ENCODE results near the gene IFNA6. TPM values are rescaled to one million over a fixed set of nuclear protein-coding genes. Genes with fewer than 3 reads are reported as not detected.

The IFNA6 gene
- total RNA-seq, 2 experiments from 2014 or later = not detected

- no TSS peak for BruUV-seq (replicated peaks)
- Histone ChIP-seq H3K4me3 (ENCODE audit: low read depth, low read length, poor library complexity, severe bottlenecking) (no peak within 1 kb of the TSS), H4K20me1 (ENCODE audit: insufficient read depth, low read length) (no peaks in the 10 kb centered on the region), H3K9me3 (ENCODE audit: low read length) (no peaks in the 10 kb centered on the region), H3K36me3 (ENCODE audit: insufficient read depth, low read length) (no peaks in the 10 kb centered on the region), H2AFZ (ENCODE audit: low read length) (no peak within 1 kb of the TSS), H3K27ac (ENCODE audit: low read depth, low read length, poor library complexity, severe bottlenecking) (no peak within 1 kb of the TSS), H3K79me2 (ENCODE audit: insufficient read depth, low read depth, low read length) (no peaks in the 10 kb centered on the region), H3K9me2 (ENCODE audit: insufficient read depth, low read length) (no peaks in the 10 kb centered on the region), H3K4me1 (ENCODE audit: insufficient read depth, low read length, poor library complexity, severe bottlenecking) (no peaks in the 10 kb centered on the region), H3K4me2 (ENCODE audit: low read length) (no peak within 1 kb of the TSS)
- TF ChIP-seq EZH2phosphoT487 (IDR thresholded peaks at IDR 0.05; ENCODE audit: borderline replicate concordance, low read depth, low read length) (no peak), CTCF (conservative IDR thresholded peaks at IDR 0.05; ENCODE audit: low read length) (no peak)
- ChIA-PET CTCF (ENCODE audit: unreplicated experiment) (no interaction called here), POLR2A (no interaction called here)
- no peak for DNase-seq (ENCODE audit: low spot score)
- intact Hi-C loops (cut with micrococcal nuclease; ENCODE audit: unreplicated experiment) = no loop called here
Observed at GRCh38 chr9:21305213-21305612, 45.5 kb downstream of the IFNA6 start, which contains the start of gene IFNA5. IFNA5 (minus strand) TSS chr9:21305313; CDS start chr9:21305256, 57 bp downstream.

Other genes starting within 250 kb of the IFNA6 start
- gene IFNW1, start 209.1 kb downstream of the IFNA6 start, total RNA-seq (2014; rRNA removed; shearing (Covaris generic)) = not detected in 2 replicates
- not detected in 2 replicates for gene IFNW1, start 209.1 kb downstream of the IFNA6 start, total RNA-seq (2022)
- not detected in 2 replicates for gene IFNA21, start 184.2 kb downstream of the IFNA6 start, total RNA-seq (2014; rRNA removed; shearing (Covaris generic))
- not detected in 2 replicates for gene IFNA21, start 184.2 kb downstream of the IFNA6 start, total RNA-seq (2022)
- not detected in 2 replicates for gene IFNA4, start 163.3 kb downstream of the IFNA6 start, total RNA-seq (2014; rRNA removed; shearing (Covaris generic))
- not detected in 2 replicates for gene IFNA4, start 163.3 kb downstream of the IFNA6 start, total RNA-seq (2022)
- not detected in 2 replicates for gene IFNA7, start 148.7 kb downstream of the IFNA6 start, total RNA-seq (2014; rRNA removed; shearing (Covaris generic))
- not detected in 2 replicates for gene IFNA7, start 148.7 kb downstream of the IFNA6 start, total RNA-seq (2022)
- gene IFNA10, start 143.7 kb downstream of the IFNA6 start, total RNA-seq (2014; rRNA removed; shearing (Covaris generic)) = not detected in 2 replicates
- not detected in 2 replicates for gene IFNA10, start 143.7 kb downstream of the IFNA6 start, total RNA-seq (2022)
- not detected in 2 replicates for gene IFNA16, start 133.6 kb downstream of the IFNA6 start, total RNA-seq (2014; rRNA removed; shearing (Covaris generic))
- gene IFNA16, start 133.6 kb downstream of the IFNA6 start, total RNA-seq (2022) = not detected in 2 replicates
- not detected in 2 replicates for gene IFNA17, start 122.7 kb downstream of the IFNA6 start, total RNA-seq (2014; rRNA removed; shearing (Covaris generic))
- gene IFNA17, start 122.7 kb downstream of the IFNA6 start, total RNA-seq (2022) = not detected in 2 replicates
- gene IFNA14, start 110.9 kb downstream of the IFNA6 start, total RNA-seq (2014; rRNA removed; shearing (Covaris generic)) = not detected in 2 replicates
- gene IFNA14, start 110.9 kb downstream of the IFNA6 start, total RNA-seq (2022) = not detected in 2 replicates
- not detected in 2 replicates for gene IFNA5, start 45.6 kb downstream of the IFNA6 start, total RNA-seq (2014; rRNA removed; shearing (Covaris generic))
- gene IFNA5, start 45.6 kb downstream of the IFNA6 start, total RNA-seq (2022) = not detected in 2 replicates
- 19.3 and 19.9 TPM in 2 replicates for gene KLHL9, start 15.5 kb downstream of the IFNA6 start, total RNA-seq (2014; rRNA removed; shearing (Covaris generic))
- gene KLHL9, start 15.5 kb downstream of the IFNA6 start, total RNA-seq (2022) = 18.5 and 21.1 TPM in 2 replicates
- not detected in 2 replicates for gene IFNA13, start 17.2 kb upstream of the IFNA6 start, total RNA-seq (2014; rRNA removed; shearing (Covaris generic))
- not detected in 2 replicates for gene IFNA13, start 17.2 kb upstream of the IFNA6 start, total RNA-seq (2022)
- not detected in 2 replicates for gene IFNA2, start 34.5 kb upstream of the IFNA6 start, total RNA-seq (2014; rRNA removed; shearing (Covaris generic))
- gene IFNA2, start 34.5 kb upstream of the IFNA6 start, total RNA-seq (2022) = not detected in 2 replicates
- gene IFNA8, start 58.2 kb upstream of the IFNA6 start, total RNA-seq (2014; rRNA removed; shearing (Covaris generic)) = not detected in 2 replicates
- gene IFNA8, start 58.2 kb upstream of the IFNA6 start, total RNA-seq (2022) = not detected in 2 replicates
- gene IFNA1, start 89.6 kb upstream of the IFNA6 start, total RNA-seq (2014; rRNA removed; shearing (Covaris generic)) = not detected in 2 replicates
- not detected in 2 replicates for gene IFNA1, start 89.6 kb upstream of the IFNA6 start, total RNA-seq (2022)
- not detected in 2 replicates for gene IFNE, start 131.4 kb upstream of the IFNA6 start, total RNA-seq (2014; rRNA removed; shearing (Covaris generic))
- not detected in 2 replicates for gene IFNE, start 131.4 kb upstream of the IFNA6 start, total RNA-seq (2022)

Measured in OCI-LY7 (cell line).